CD8-positive, alpha-beta memory T cell (primary cell): ENCODE results near the gene OPA1. TPM values are rescaled to one million over a fixed set of nuclear protein-coding genes. Genes with fewer than 3 reads are reported as not detected.

Experiments
- CTCF ChIA-PET: fragments of 350-600 bp; sonication (Branson Sonifier 250); formaldehyde crosslinking; loops from one replicate; lab custom pipeline; 2021; ENCODE audit warnings: antibody characterized with exemption; lab: Charles Lee
- POLR2A ChIA-PET: fragments of 350-600 bp; sonication (Branson Sonifier 250); formaldehyde crosslinking; loops from one replicate; lab custom pipeline; 2021; ENCODE audit warnings: antibody characterized with exemption; lab: Charles Lee
- DNase-seq, 5 donors: peaks; one replicate each; pipeline versions ENCODE4 v3.0.0 to v3.0.0-alpha.2; 2020 to 2022; ENCODE audit warnings: mixed read lengths in 1 of 5
- H3K27ac ChIP-seq: one replicate; pipeline ENCODE4 v1.7.0; 2013; ENCODE audit warnings: low read depth, mild to moderate bottlenecking, low read length, moderate library complexity
- H3K27me3 ChIP-seq: 2 replicates; pipeline ENCODE4 v1.7.0; 2013; ENCODE audit warnings: low read length, mild to moderate bottlenecking; ENCODE audit not compliant: insufficient read depth, poor library complexity, severe bottlenecking
- H3K36me3 ChIP-seq: 2 replicates; pipeline ENCODE4 v1.7.0; 2013; ENCODE audit warnings: mild to moderate bottlenecking, low read length, moderate library complexity; ENCODE audit not compliant: insufficient read depth
- H3K4me1 ChIP-seq: 2 replicates; pipeline ENCODE4 v1.7.0; 2013; ENCODE audit warnings: mild to moderate bottlenecking, low read length, moderate library complexity; ENCODE audit not compliant: insufficient read depth
- H3K4me3 ChIP-seq: 2 replicates; pipeline ENCODE4 v1.7.0; 2013; ENCODE audit warnings: mild to moderate bottlenecking, low read length
- H3K9me3 ChIP-seq: 2 replicates; pipeline ENCODE4 v1.7.0; 2013; ENCODE audit warnings: mild to moderate bottlenecking, low read length
- H3K27ac Mint-ChIP-seq, 8 donors: one replicate each; pipeline ENCODE4 v1.8.0; 2020 to 2021; ENCODE audit warnings: mixed read lengths in 8 of 8, mild to moderate bottlenecking in 6 of 8, inconsistent platforms in 3 of 8, moderate library complexity in 3 of 8
- H3K27me3 Mint-ChIP-seq, 2 donors: one replicate each; pipeline ENCODE4 v1.8.0; 2020 to 2021; ENCODE audit warnings: mixed read lengths in 2 of 2, mild to moderate bottlenecking in 1 of 2, moderate library complexity in 1 of 2
- H3K36me3 Mint-ChIP-seq, 3 donors: one replicate each; pipeline ENCODE4 v1.8.0; 2020 to 2021; ENCODE audit warnings: mixed read lengths in 3 of 3, inconsistent platforms in 1 of 3, mild to moderate bottlenecking in 1 of 3
- H3K4me1 Mint-ChIP-seq, 3 donors: one replicate each; pipeline ENCODE4 v1.8.0; 2020 to 2021; ENCODE audit warnings: mixed read lengths in 3 of 3, inconsistent platforms in 1 of 3, mild to moderate bottlenecking in 1 of 3
- H3K4me3 Mint-ChIP-seq, 7 donors: one replicate each; pipeline ENCODE4 v1.8.0; 2020 to 2021; ENCODE audit warnings: mixed read lengths in 7 of 7, mild to moderate bottlenecking in 6 of 7, moderate library complexity in 4 of 7, inconsistent platforms in 2 of 7
- H3K9me3 Mint-ChIP-seq, 5 donors: one replicate each; pipeline ENCODE4 v1.8.0; 2020 to 2022; ENCODE audit warnings: mixed read lengths in 5 of 5, mild to moderate bottlenecking in 3 of 5, moderate library complexity in 2 of 5, inconsistent platforms in 1 of 5
- polyA plus RNA-seq: library from polyadenylated mRNA; unstranded; fragments of 300-500 nt; fragmentation: Illumina TruSeq; gene quantifications from one replicate; pipeline ENCODE4 v1.2.3, GENCODE V29; 2021
- total RNA-seq, 2 experiments: library from RNA; stranded (reverse); gene quantifications; one replicate each; pipeline ENCODE4 v1.2.3, GENCODE V29; 2021

The OPA1 gene
- total and polyA plus RNA-seq, 3 experiments from 2014 or later, result 25.4 to 93.7 (median 86.1) TPM

DNA sequence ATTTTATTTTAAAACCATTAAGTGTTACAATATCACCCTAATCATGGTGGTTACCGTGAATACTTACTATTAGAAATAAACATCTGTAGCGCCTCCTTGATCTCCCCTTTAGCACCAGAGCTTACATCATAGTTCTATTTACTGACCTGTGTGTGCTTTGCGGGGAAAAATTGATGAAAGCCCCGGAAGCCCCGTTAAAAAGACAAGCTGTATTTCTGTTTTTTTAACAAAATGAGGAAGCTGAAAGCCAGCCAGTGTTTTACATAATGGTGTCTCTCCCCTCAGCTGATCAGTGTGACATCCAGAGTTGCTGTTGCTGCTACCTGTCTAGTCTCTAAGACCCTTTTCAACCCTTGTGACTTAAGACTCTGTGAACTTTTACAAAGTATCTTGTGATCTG, 100.8 kb downstream of the OPA1 start:
- no peaks in the 10 kb centered on the region for H3K27me3 Mint-ChIP-seq
- H3K4me1 Mint-ChIP-seq, result no peaks in the 10 kb centered on the region
- H3K36me3 ChIP-seq, result peaks cover 16% of the 10 kb centered on the region
- H3K9me3 Mint-ChIP-seq, result no peaks in the 10 kb centered on the region
- CTCF ChIA-PET, result no interaction called here
- H3K9me3 ChIP-seq, result no peaks in the 10 kb centered on the region
- DNase-seq, result peak in 1 of 5 donors; percentile 3
- POLR2A ChIA-PET, result no interaction called here
- peaks cover 3 to 57% (median 13%) of the 10 kb centered on the region in 3 donors for H3K36me3 Mint-ChIP-seq
- no peak overlapping the region for H3K27ac Mint-ChIP-seq
- H3K4me3 Mint-ChIP-seq, result no peak overlapping the region
- no peaks in the 10 kb centered on the region for H3K27me3 ChIP-seq
- no peaks in the 10 kb centered on the region for H3K4me1 ChIP-seq
- H3K27ac ChIP-seq, result no peak overlapping the region
- H3K4me3 ChIP-seq, result no peak overlapping the region

DNA sequence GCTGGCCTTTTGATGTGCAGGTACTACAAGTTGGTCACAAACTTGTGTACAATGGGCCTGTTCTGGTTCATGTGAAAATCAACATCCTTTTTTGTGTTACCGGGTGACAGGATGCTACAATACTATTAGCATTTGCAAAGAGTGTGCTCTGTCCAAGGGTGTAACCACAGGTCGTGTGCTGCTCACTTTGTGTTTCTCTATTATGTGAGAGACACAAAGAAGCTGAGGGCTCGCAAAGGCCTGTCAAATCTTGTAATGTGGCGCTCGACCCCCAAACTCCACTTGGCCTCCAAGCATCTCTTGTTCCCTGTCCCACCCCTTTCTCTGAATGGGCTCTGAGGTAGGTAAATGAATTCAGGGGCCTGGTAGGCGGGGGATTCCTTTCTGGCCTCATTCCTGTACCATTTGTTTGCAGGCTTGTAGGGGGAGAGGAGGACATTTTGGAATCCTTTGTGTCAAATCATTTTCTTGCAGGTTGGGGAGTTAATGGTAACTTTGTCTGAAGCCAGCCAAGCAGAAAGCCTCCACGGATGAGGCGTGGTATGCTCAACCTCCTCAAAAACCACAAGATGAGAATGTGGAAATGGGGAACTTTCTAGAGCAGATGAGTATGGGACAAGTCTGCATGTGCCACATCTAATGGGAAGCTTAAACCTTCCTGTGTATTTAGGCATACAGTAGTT, 109.1 kb downstream of the OPA1 start:
- no peak for DNase-seq
- H3K36me3 ChIP-seq, result no peaks in the 10 kb centered on the region
- H3K27ac Mint-ChIP-seq, result peak overlapping the region in 1 of 8 donors; percentile 3
- no peak overlapping the region for H3K4me3 Mint-ChIP-seq
- POLR2A ChIA-PET, result no interaction called here
- peaks cover 0 to 27% (median 12%) of the 10 kb centered on the region in 3 donors for H3K36me3 Mint-ChIP-seq
- H3K27me3 Mint-ChIP-seq, result no peaks in the 10 kb centered on the region
- H3K27me3 ChIP-seq, result no peaks in the 10 kb centered on the region
- no peak overlapping the region for H3K27ac ChIP-seq
- peaks cover 0 to 1% (median 0%) of the 10 kb centered on the region in 3 donors for H3K4me1 Mint-ChIP-seq
- CTCF ChIA-PET, result no interaction called here
- no peaks in the 10 kb centered on the region for H3K9me3 Mint-ChIP-seq
- H3K4me1 ChIP-seq, result no peaks in the 10 kb centered on the region
- H3K4me3 ChIP-seq, result no peak overlapping the region
- no peaks in the 10 kb centered on the region for H3K9me3 ChIP-seq

DNA sequence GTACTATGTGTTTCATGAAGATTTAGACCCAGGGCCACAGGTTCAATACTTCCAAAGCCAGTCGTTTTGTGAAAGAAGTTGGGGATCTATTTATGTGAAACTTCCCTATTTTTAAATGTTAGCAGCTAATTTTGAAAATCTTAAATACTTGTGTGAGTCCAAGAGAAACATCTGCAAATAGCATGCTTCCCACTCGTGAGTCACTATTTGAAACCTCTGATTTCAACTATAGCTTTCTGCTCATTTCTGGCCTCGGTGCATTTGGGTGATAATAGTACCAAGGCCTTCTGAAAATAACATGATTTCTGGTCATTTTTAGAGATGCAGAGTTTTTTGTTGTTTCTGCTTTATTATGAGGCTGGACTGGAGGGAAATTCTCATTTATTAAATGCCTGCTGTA, 110.0 kb downstream of the OPA1 start:
- H3K9me3 ChIP-seq, result no peaks in the 10 kb centered on the region
- no peaks in the 10 kb centered on the region for H3K4me1 ChIP-seq
- no peaks in the 10 kb centered on the region for H3K36me3 ChIP-seq
- H3K27me3 ChIP-seq, result no peaks in the 10 kb centered on the region
- no peak overlapping the region for H3K27ac ChIP-seq
- Mint-ChIP-seq H3K4me3 (no peak overlapping the region), H3K4me1 (peaks cover 0 to 1% (median 0%) of the 10 kb centered on the region in 3 donors), H3K27me3 (peaks cover 0 to 1% of the 10 kb centered on the region in 2 donors), H3K9me3 (no peaks in the 10 kb centered on the region), H3K27ac (peak overlapping the region in 2 of 8 donors; percentile 15 to 36), H3K36me3 (peaks cover 0 to 22% (median 12%) of the 10 kb centered on the region in 3 donors)
- POLR2A ChIA-PET, result no interaction called here
- H3K4me3 ChIP-seq, result no peak overlapping the region
- DNase-seq, result no peak
- CTCF ChIA-PET, result no interaction called here

DNA sequence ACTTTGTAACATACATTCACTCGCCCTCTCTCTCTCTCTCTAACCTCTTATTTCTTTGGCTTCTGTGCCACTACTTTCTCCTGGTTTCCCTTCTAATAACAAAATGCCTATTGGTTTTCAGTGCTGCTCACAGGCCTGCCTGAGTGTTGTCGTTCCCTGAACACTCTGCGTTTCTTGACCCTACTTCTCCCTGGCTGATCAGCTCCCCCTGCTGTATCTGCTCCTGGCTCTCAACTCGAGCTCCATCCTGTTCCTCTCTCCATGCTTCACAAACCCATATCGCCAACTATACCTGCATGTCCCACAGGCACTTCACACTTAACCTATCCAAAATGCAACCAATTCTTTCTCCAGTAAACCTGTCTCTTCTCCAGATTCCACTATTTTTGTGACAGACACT, 111.4 kb downstream of the OPA1 start:
- Mint-ChIP-seq H3K4me1 (peaks cover 0 to 1% (median 0%) of the 10 kb centered on the region in 3 donors), H3K4me3 (no peak overlapping the region), H3K36me3 (peaks cover 0 to 12% (median 6%) of the 10 kb centered on the region in 3 donors), H3K9me3 (no peaks in the 10 kb centered on the region), H3K27ac (peak overlapping the region in 3 of 8 donors; percentile 6 to 10 (median 8)), H3K27me3 (peaks cover 0 to 1% of the 10 kb centered on the region in 2 donors)
- Histone ChIP-seq H3K9me3 (no peaks in the 10 kb centered on the region), H3K27ac (no peak overlapping the region), H3K4me3 (no peak overlapping the region), H3K36me3 (no peaks in the 10 kb centered on the region), H3K27me3 (no peaks in the 10 kb centered on the region), H3K4me1 (no peaks in the 10 kb centered on the region)
- DNase-seq, result no peak
- ChIA-PET POLR2A (no interaction called here), CTCF (no interaction called here)

DNA sequence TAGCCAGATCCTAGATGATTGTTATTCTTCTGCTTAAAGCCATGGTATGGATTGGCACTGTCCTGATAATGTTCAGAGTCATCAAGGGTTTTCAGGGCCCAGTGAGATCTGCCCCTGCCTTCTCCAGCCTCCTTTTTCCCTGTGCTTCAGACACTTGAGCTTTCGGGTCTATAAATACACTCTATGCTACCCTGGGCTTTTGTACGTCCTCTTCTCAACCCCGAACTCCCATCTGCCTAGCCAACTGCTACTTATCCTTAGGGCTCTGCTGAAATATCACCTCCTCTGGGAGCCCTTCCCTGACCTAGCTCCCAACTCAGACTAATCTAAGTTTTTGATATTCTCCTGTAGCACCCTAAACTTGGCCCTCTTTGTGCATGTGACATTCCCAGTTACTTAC, 115.3 kb downstream of the OPA1 start:
- no peak for DNase-seq
- Histone ChIP-seq H3K27me3 (no peaks in the 10 kb centered on the region), H3K27ac (no peak overlapping the region), H3K36me3 (no peaks in the 10 kb centered on the region), H3K9me3 (no peaks in the 10 kb centered on the region), H3K4me3 (no peak overlapping the region), H3K4me1 (no peaks in the 10 kb centered on the region)
- Mint-ChIP-seq H3K9me3 (peaks cover 0 to 3% (median 0%) of the 10 kb centered on the region in 5 donors), H3K27me3 (peaks cover 0 to 6% of the 10 kb centered on the region in 2 donors), H3K27ac (no peak overlapping the region), H3K36me3 (peaks cover 0 to under 1% (median 0%) of the 10 kb centered on the region in 3 donors), H3K4me1 (no peaks in the 10 kb centered on the region), H3K4me3 (no peak overlapping the region)
- ChIA-PET POLR2A (no interaction called here), CTCF (no interaction called here)

DNA sequence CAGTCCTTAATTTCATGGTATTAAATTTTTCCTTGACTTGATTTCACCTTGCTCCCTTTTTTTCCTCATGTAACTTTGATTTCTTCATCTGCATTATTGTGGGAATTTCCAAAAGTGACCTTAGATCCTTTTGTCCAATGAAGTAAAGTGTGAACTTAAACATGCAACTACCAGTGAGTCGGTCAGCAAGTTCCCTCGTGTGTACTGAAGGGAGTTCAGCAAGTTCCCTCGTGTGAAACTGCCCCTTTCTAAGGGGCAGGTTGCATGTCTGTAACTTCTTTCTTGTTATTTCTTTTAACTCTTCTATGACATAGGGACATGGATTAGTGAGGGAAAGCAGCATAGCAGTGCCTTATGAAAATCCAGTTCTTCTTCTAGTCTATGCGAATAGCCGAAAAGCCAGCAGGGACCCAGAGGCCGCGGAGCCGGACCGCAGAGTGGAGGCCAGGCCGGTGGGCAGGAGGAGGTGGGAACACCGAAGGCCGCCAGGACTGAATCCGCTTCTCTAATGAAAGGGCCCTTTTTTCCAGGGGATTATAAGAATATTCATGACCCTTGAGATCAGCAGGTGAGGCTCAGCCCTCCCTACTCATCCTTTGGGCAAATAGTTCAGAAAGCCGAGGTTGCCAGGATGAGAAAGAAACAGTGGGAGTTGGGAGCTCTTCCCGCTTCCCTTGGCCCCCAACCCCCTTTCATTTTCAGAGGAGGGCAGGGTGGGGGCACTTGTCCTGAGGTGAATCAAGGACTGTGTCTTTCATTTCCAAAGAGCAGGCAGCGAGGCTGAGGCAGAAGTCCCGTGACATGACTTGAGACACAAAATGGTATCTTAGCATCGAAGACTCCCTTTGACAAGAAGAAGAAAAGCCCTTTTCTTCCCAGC, 117.5 kb downstream of the OPA1 start:
- Histone ChIP-seq H3K4me1 (no peaks in the 10 kb centered on the region), H3K9me3 (no peaks in the 10 kb centered on the region), H3K4me3 (no peak overlapping the region), H3K27ac (no peak overlapping the region), H3K36me3 (no peaks in the 10 kb centered on the region), H3K27me3 (no peaks in the 10 kb centered on the region)
- H3K9me3 Mint-ChIP-seq, result peaks cover 7 to 16% (median 11%) of the 10 kb centered on the region in 5 donors
- H3K4me3 Mint-ChIP-seq, result no peak overlapping the region
- no peak for DNase-seq
- H3K27ac Mint-ChIP-seq, result no peak overlapping the region
- ChIA-PET POLR2A (no interaction called here), CTCF (no interaction called here)
- H3K36me3 Mint-ChIP-seq, result peaks cover 2 to 17% (median 7%) of the 10 kb centered on the region in 3 donors
- H3K4me1 Mint-ChIP-seq, result peaks cover 0 to 4% (median 0%) of the 10 kb centered on the region in 3 donors
- peaks cover 0 to 6% of the 10 kb centered on the region in 2 donors for H3K27me3 Mint-ChIP-seq

DNA sequence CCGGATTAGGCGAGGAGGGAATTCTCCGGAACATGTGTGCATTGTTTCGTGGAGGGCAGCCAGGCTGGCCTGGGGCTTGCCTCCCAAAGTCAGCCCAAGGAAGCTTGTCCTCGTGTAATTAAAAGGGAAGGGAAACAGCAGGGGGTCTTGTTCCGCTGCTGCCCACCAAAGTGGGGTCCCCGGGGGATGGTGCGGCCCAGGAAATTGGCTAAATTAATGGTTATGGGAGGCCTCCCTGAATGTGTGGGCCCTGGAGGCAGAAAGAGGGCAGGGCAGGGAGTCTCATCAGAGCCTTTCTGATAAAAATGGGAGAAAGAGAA, 118.1 kb downstream of the OPA1 start:
- no peaks in the 10 kb centered on the region for H3K27me3 ChIP-seq
- H3K27ac ChIP-seq, result no peak overlapping the region
- CTCF ChIA-PET, result no interaction called here
- Mint-ChIP-seq H3K9me3 (peaks cover 7 to 16% (median 14%) of the 10 kb centered on the region in 5 donors), H3K4me1 (peaks cover 0 to 5% (median 0%) of the 10 kb centered on the region in 3 donors), H3K27me3 (peaks cover 0 to 6% of the 10 kb centered on the region in 2 donors), H3K27ac (no peak overlapping the region), H3K36me3 (peaks cover 2 to 22% (median 7%) of the 10 kb centered on the region in 3 donors), H3K4me3 (no peak overlapping the region)
- POLR2A ChIA-PET, result no interaction called here
- H3K4me1 ChIP-seq, result no peaks in the 10 kb centered on the region
- H3K36me3 ChIP-seq, result no peaks in the 10 kb centered on the region
- no peak overlapping the region for H3K4me3 ChIP-seq
- H3K9me3 ChIP-seq, result no peaks in the 10 kb centered on the region
- no peak for DNase-seq

DNA sequence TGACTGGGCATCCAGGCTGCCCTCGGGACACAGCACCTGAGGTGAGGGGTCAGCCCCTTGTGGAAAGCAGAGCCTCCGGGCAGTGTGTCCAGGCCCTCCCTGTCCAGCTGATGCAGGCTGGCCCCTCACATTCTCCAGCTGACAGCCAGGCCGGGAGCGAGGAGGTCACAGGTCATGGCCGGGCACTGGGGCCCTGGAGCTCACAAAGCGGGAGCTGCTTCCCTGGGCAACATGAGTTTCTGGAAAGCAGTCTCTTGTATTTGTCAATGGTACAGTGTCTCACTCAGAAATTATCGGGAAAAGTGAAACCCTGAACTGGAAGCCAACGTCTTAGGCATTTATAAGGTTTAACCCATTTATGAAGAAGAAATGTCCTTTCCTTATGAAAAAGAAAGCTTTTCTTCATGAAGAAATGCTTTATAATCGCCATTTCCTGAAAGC, 118.5 kb downstream of the OPA1 start:
- Histone ChIP-seq H3K27ac (no peak overlapping the region), H3K4me1 (no peaks in the 10 kb centered on the region), H3K9me3 (no peaks in the 10 kb centered on the region), H3K36me3 (no peaks in the 10 kb centered on the region), H3K4me3 (no peak overlapping the region), H3K27me3 (no peaks in the 10 kb centered on the region)
- Mint-ChIP-seq H3K9me3 (peaks cover 7 to 16% (median 14%) of the 10 kb centered on the region in 5 donors), H3K27me3 (peaks cover 0 to 8% of the 10 kb centered on the region in 2 donors), H3K27ac (no peak overlapping the region), H3K36me3 (peaks cover 2 to 22% (median 7%) of the 10 kb centered on the region in 3 donors), H3K4me1 (peaks cover 0 to 5% (median 3%) of the 10 kb centered on the region in 3 donors), H3K4me3 (no peak overlapping the region)
- ChIA-PET POLR2A (no interaction called here), CTCF (no interaction called here)
- no peak for DNase-seq
